Stimulated activated naive CD8-positive, alpha-beta T cell treated with anti-CD3 and anti-CD28 coated beads, Interleukin-15, Interleukin-2, amounts not matched to agents 100 ng/mL and 50 ng/mL, for 24 hours (primary cell): ENCODE measurements around the gene CD274.
"Not testable (repeated sequence)": the region's sequence is repeated elsewhere in the genome, so short reads cannot be mapped to it uniquely, and the experiment has no call there.

Experiments used
- H3K27ac Mint-ChIP-seq: one replicate; pipeline ENCODE4 v1.8.0; 2021; ENCODE audit warnings: mild to moderate bottlenecking, mixed read lengths
- H3K27me3 Mint-ChIP-seq: one replicate; pipeline ENCODE4 v1.8.0; 2021; ENCODE audit warnings: mixed read lengths
- H3K36me3 Mint-ChIP-seq: one replicate; pipeline ENCODE4 v1.8.0; 2021; ENCODE audit warnings: low read depth, mixed read lengths
- H3K4me1 Mint-ChIP-seq: one replicate; pipeline ENCODE4 v1.8.0; 2021; ENCODE audit warnings: low read depth, mixed read lengths
- H3K4me3 Mint-ChIP-seq: one replicate; pipeline ENCODE4 v1.8.0; 2021; ENCODE audit warnings: mild to moderate bottlenecking, mixed read lengths
- H3K9me3 Mint-ChIP-seq: one replicate; pipeline ENCODE4 v1.8.0; 2021; ENCODE audit warnings: mixed read lengths

Gene CD274

GRCh38 chr9:5470816-5471215 is 20.5 kb downstream of the CD274 start:
- H3K4me1 Mint-ChIP-seq, result peaks cover 34% of the 10 kb centered on the region
- no peak overlapping the region for H3K4me3 Mint-ChIP-seq
- no peaks in the 10 kb centered on the region for H3K9me3 Mint-ChIP-seq
- no peak overlapping the region for H3K27ac Mint-ChIP-seq
- no peaks in the 10 kb centered on the region for H3K27me3 Mint-ChIP-seq
- peaks cover 46% of the 10 kb centered on the region for H3K36me3 Mint-ChIP-seq

GRCh38 chr9:5475611-5476010 is 25.3 kb downstream of the CD274 start:
- not testable (repeated sequence) for H3K27me3 Mint-ChIP-seq, H3K9me3 Mint-ChIP-seq, H3K36me3 Mint-ChIP-seq, H3K27ac Mint-ChIP-seq, H3K4me3 Mint-ChIP-seq
- H3K4me1 Mint-ChIP-seq, result peaks cover 25% of the 10 kb centered on the region

- H3K36me3 Mint-ChIP-seq, result peaks cover 6% of the 10 kb centered on the region
- H3K4me1 Mint-ChIP-seq, result peaks cover 16% of the 10 kb centered on the region
- no peak overlapping the region for H3K4me3 Mint-ChIP-seq
- H3K27me3 Mint-ChIP-seq, result no peaks in the 10 kb centered on the region
- peaks cover 7% of the 10 kb centered on the region for H3K9me3 Mint-ChIP-seq
- H3K27ac Mint-ChIP-seq, result no peak overlapping the region
Observed at GRCh38 chr9:5478206-5478605, 27.9 kb downstream of the CD274 start.

GRCh38 chr9:5479994-5480694 is 29.8 kb downstream of the CD274 start:
- Mint-ChIP-seq H3K36me3 (peaks cover 6% of the 10 kb centered on the region), H3K27ac (no peak overlapping the region), H3K27me3 (no peaks in the 10 kb centered on the region), H3K4me1 (peaks cover 11% of the 10 kb centered on the region), H3K9me3 (peaks cover 7% of the 10 kb centered on the region), H3K4me3 (no peak overlapping the region)

GRCh38 chr9:5480919-5481318 is 30.6 kb downstream of the CD274 start:
- no peak overlapping the region for H3K4me3 Mint-ChIP-seq
- peaks cover 11% of the 10 kb centered on the region for H3K4me1 Mint-ChIP-seq
- peaks cover 7% of the 10 kb centered on the region for H3K9me3 Mint-ChIP-seq
- peaks cover 6% of the 10 kb centered on the region for H3K36me3 Mint-ChIP-seq
- no peak overlapping the region for H3K27ac Mint-ChIP-seq
- no peaks in the 10 kb centered on the region for H3K27me3 Mint-ChIP-seq

- peaks cover 4% of the 10 kb centered on the region for H3K9me3 Mint-ChIP-seq
- peaks cover 11% of the 10 kb centered on the region for H3K4me1 Mint-ChIP-seq
- H3K27me3 Mint-ChIP-seq, result no peaks in the 10 kb centered on the region
- no peak overlapping the region for H3K4me3 Mint-ChIP-seq
- H3K36me3 Mint-ChIP-seq, result peaks cover 1% of the 10 kb centered on the region
- no peak overlapping the region for H3K27ac Mint-ChIP-seq
Observed at GRCh38 chr9:5481322-5482040, 31.1 kb downstream of the CD274 start.

- Mint-ChIP-seq H3K27me3 (no peaks in the 10 kb centered on the region), H3K27ac (no peak overlapping the region), H3K9me3 (peaks cover 2% of the 10 kb centered on the region), H3K4me1 (peaks cover 11% of the 10 kb centered on the region), H3K36me3 (no peaks in the 10 kb centered on the region), H3K4me3 (no peak overlapping the region)
Observed at GRCh38 chr9:5482194-5482593, 31.9 kb downstream of the CD274 start.

- no peaks in the 10 kb centered on the region for H3K36me3 Mint-ChIP-seq
- H3K27ac Mint-ChIP-seq, result no peak overlapping the region
- H3K4me1 Mint-ChIP-seq, result peaks cover 4% of the 10 kb centered on the region
- H3K4me3 Mint-ChIP-seq, result no peak overlapping the region
- no peaks in the 10 kb centered on the region for H3K27me3 Mint-ChIP-seq
- H3K9me3 Mint-ChIP-seq, result peaks cover 2% of the 10 kb centered on the region
Observed at GRCh38 chr9:5483306-5483705, 33.0 kb downstream of the CD274 start.

- H3K4me1 Mint-ChIP-seq, result no peaks in the 10 kb centered on the region
- no peaks in the 10 kb centered on the region for H3K9me3 Mint-ChIP-seq
- H3K27me3 Mint-ChIP-seq, result no peaks in the 10 kb centered on the region
- no peak overlapping the region for H3K4me3 Mint-ChIP-seq
- H3K27ac Mint-ChIP-seq, result no peak overlapping the region
- H3K36me3 Mint-ChIP-seq, result no peaks in the 10 kb centered on the region
Observed at GRCh38 chr9:5485378-5486085, 35.2 kb downstream of the CD274 start.

GRCh38 chr9:5486988-5487387 is 36.6 kb downstream of the CD274 start:
- Mint-ChIP-seq H3K4me1 (no peaks in the 10 kb centered on the region), H3K9me3 (no peaks in the 10 kb centered on the region), H3K4me3 (no peak overlapping the region), H3K36me3 (no peaks in the 10 kb centered on the region), H3K27ac (no peak overlapping the region), H3K27me3 (no peaks in the 10 kb centered on the region)

GRCh38 chr9:5488221-5489008 is 38.1 kb downstream of the CD274 start:
- Mint-ChIP-seq H3K9me3 (no peaks in the 10 kb centered on the region), H3K4me1 (peaks cover 6% of the 10 kb centered on the region), H3K36me3 (no peaks in the 10 kb centered on the region), H3K27ac (no peak overlapping the region), H3K4me3 (no peak overlapping the region), H3K27me3 (no peaks in the 10 kb centered on the region)

- Mint-ChIP-seq H3K36me3 (no peaks in the 10 kb centered on the region), H3K27me3 (no peaks in the 10 kb centered on the region), H3K4me1 (peaks cover 18% of the 10 kb centered on the region), H3K27ac (no peak overlapping the region), H3K9me3 (no peaks in the 10 kb centered on the region), H3K4me3 (no peak overlapping the region)
Observed at GRCh38 chr9:5489630-5490490, 39.5 kb downstream of the CD274 start.

- H3K4me3 Mint-ChIP-seq, result no peak overlapping the region
- no peaks in the 10 kb centered on the region for H3K9me3 Mint-ChIP-seq
- H3K27ac Mint-ChIP-seq, result peak overlapping the region; percentile 5
- no peaks in the 10 kb centered on the region for H3K36me3 Mint-ChIP-seq
- H3K27me3 Mint-ChIP-seq, result no peaks in the 10 kb centered on the region
- H3K4me1 Mint-ChIP-seq, result peaks cover 22% of the 10 kb centered on the region
Observed at GRCh38 chr9:5492965-5493678, 42.8 kb downstream of the CD274 start.
